H1 (cell line): Measurements from ENCODE around the gene NFE2L2. TPM values are rescaled to one million over a fixed set of nuclear protein-coding genes. Genes with fewer than 3 reads are reported as not detected.

Experiments used
- CTCF ChIA-PET: fragments of 300-600 bp; sonication (Branson Sonifier 250); formaldehyde crosslinking; loops from one replicate; lab custom pipeline; 2021; ENCODE audit not compliant: partially characterized antibody; lab: Charles Lee
- POLR2A ChIA-PET: fragments of 300-600 bp; sonication (Branson Sonifier 250); formaldehyde crosslinking; loops from one replicate; lab custom pipeline; 2021; ENCODE audit warnings: inconsistent platforms; ENCODE audit not compliant: partially characterized antibody; lab: Charles Lee
- DNase-seq, 2 experiments: peaks; one replicate each; pipeline versions ENCODE4 v3.0.0 to v3.0.0-alpha.2; 2010 to 2022; ENCODE audit warnings: low spot score in 2 of 2, low read depth in 1 of 2, mixed read lengths in 1 of 2
- FAIRE-seq: peaks from 2 replicates; lab custom pipeline; 2011; peaks lifted over from hg19 to GRCh38; lab: Jason Lieb, UNC
- H2AFZ ChIP-seq: 2 replicates; pipeline ENCODE4 v1.8.1; 2012; ENCODE audit warnings: low read length, inconsistent platforms
- H2AK5ac ChIP-seq: 2 replicates; pipeline ENCODE4 v1.6.1; 2013; ENCODE audit warnings: low read depth, low read length
- H2BK120ac ChIP-seq: replicated peaks from 2 replicates; pipeline ENCODE3; 2013; ENCODE audit warnings: low read depth, low read length, inconsistent platforms
- H2BK12ac ChIP-seq: 2 replicates; pipeline ENCODE4 v1.6.1; 2013; ENCODE audit warnings: low read depth, low read length
- H2BK15ac ChIP-seq: 2 replicates; pipeline ENCODE4 v1.6.1; 2013; ENCODE audit warnings: low read length
- H2BK20ac ChIP-seq: 2 replicates; pipeline ENCODE4 v1.6.1; 2013; ENCODE audit warnings: low read length
- H2BK5ac ChIP-seq: 2 replicates; pipeline ENCODE4 v1.6.1; 2013; ENCODE audit warnings: low read depth, low read length
- H3K14ac ChIP-seq: 2 replicates; pipeline ENCODE4 v1.6.1; 2013; ENCODE audit warnings: inconsistent platforms; ENCODE audit not compliant: insufficient read length
- H3K18ac ChIP-seq: 2 replicates; pipeline ENCODE4 v1.6.1; 2013; ENCODE audit warnings: low read length; ENCODE audit errors: extremely low read depth
- H3K23ac ChIP-seq: 2 replicates; pipeline ENCODE4 v1.6.1; 2013; ENCODE audit warnings: inconsistent platforms; ENCODE audit not compliant: insufficient read length
- H3K23me2 ChIP-seq: 2 replicates; pipeline ENCODE4 v1.6.1; 2013; ENCODE audit warnings: low read depth, low read length
- H3K27ac ChIP-seq: 2 replicates; pipeline ENCODE4 v1.6.1; 2011; ENCODE audit warnings: low read depth, low read length, inconsistent platforms
- H3K27me3 ChIP-seq, 4 experiments: replicated peaks in 1 of 4; 1 replicate in 1 of 4; 2 replicates in 3 of 4; pipeline versions ENCODE4 v1.6.1 to v1.8.1; 2011 to 2013; ENCODE audit warnings: low read length in 3 of 4, mild to moderate bottlenecking in 3 of 4, inconsistent platforms in 2 of 4, mixed read lengths in 2 of 4, moderate library complexity in 1 of 4; ENCODE audit not compliant: control insufficient read depth in 3 of 4, insufficient read depth in 3 of 4; ENCODE audit errors: extremely low read depth in 1 of 4
- H3K36me3 ChIP-seq, 4 experiments: 2 replicates each; pipeline versions ENCODE4 v1.6.1 to v1.8.1; 2011 to 2013; ENCODE audit warnings: mild to moderate bottlenecking in 4 of 4, low read length in 3 of 4, moderate library complexity in 2 of 4, control low read depth in 1 of 4, inconsistent platforms in 1 of 4; ENCODE audit not compliant: insufficient read depth in 4 of 4, control insufficient read depth in 2 of 4
- H3K4ac ChIP-seq: replicated peaks from 2 replicates; pipeline ENCODE3; 2013; ENCODE audit warnings: low read length, low read depth, mixed read lengths, inconsistent platforms; ENCODE audit not compliant: insufficient read length
- H3K4me1 ChIP-seq, 4 experiments: replicated peaks in 1 of 4; 1 replicate in 1 of 4; 2 replicates in 3 of 4; pipeline versions ENCODE4 v1.6.1 to v1.8.1; 2011 to 2013; ENCODE audit warnings: low read length in 3 of 4, inconsistent platforms in 2 of 4, mixed read lengths in 1 of 4; ENCODE audit not compliant: insufficient read depth in 4 of 4, control insufficient read depth in 3 of 4
- H3K4me2 ChIP-seq, 2 experiments: 2 replicates each; pipeline versions ENCODE4 v1.6.1 to v1.8.1; 2011 to 2013; ENCODE audit warnings: low read depth in 2 of 2, low read length in 2 of 2, control low read depth in 1 of 2, inconsistent platforms in 1 of 2, mild to moderate bottlenecking in 1 of 2; ENCODE audit not compliant: insufficient read depth in 1 of 2
- H3K4me3 ChIP-seq, 4 experiments: fragments of 200-600, 300-600 bp in 1 of 4; sonication (generic), shearing (Covaris generic), sonication (Bioruptor Twin) in 1 of 4; 2 replicates each; pipeline versions ENCODE4 v1.5.1 to v1.8.1; 2011 to 2016; ENCODE audit warnings: low read length in 4 of 4, low read depth in 3 of 4, control low read depth in 2 of 4, inconsistent platforms in 2 of 4, mild to moderate bottlenecking in 2 of 4, mixed read lengths in 1 of 4, moderate library complexity in 1 of 4; ENCODE audit not compliant: insufficient read depth in 2 of 4; ENCODE audit errors: extremely low read depth in 1 of 4
- H3K56ac ChIP-seq: replicated peaks from 2 replicates; pipeline ENCODE3; 2013; ENCODE audit warnings: low read depth, mild to moderate bottlenecking, mixed read lengths, low read length, inconsistent platforms; ENCODE audit not compliant: insufficient read length
- H3K79me1 ChIP-seq: 2 replicates; pipeline ENCODE4 v1.6.1; 2013; ENCODE audit warnings: low read depth, low read length, control low read depth
- H3K79me2 ChIP-seq, 2 experiments: 2 replicates each; pipeline versions ENCODE4 v1.6.1 to v1.8.1; 2012 to 2013; ENCODE audit warnings: low read length in 2 of 2, mild to moderate bottlenecking in 2 of 2, inconsistent platforms in 1 of 2; ENCODE audit not compliant: insufficient read depth in 2 of 2, control insufficient read depth in 1 of 2
- H3K9ac ChIP-seq, 4 experiments: replicated peaks in 1 of 4; 1 replicate in 1 of 4; 2 replicates in 3 of 4; pipeline versions ENCODE4 v1.6.1 to v1.8.1; 2011 to 2013; ENCODE audit warnings: low read depth in 3 of 4, low read length in 3 of 4, control low read depth in 2 of 4, mild to moderate bottlenecking in 2 of 4, moderate library complexity in 2 of 4, inconsistent platforms in 1 of 4; ENCODE audit errors: extremely low read depth in 1 of 4
- H3K9me3 ChIP-seq, 2 experiments: 2 replicates each; pipeline versions ENCODE4 v1.6.1 to v1.8.1; 2012 to 2013; ENCODE audit warnings: mild to moderate bottlenecking in 2 of 2, moderate library complexity in 2 of 2, control low read depth in 1 of 2, inconsistent platforms in 1 of 2, low read depth in 1 of 2, low read length in 1 of 2, mixed read lengths in 1 of 2; ENCODE audit not compliant: insufficient read depth in 2 of 2
- H4K20me1 ChIP-seq, 2 experiments: replicated peaks in 1 of 2; 2 replicates each; pipeline versions ENCODE3 to v1.8.1; 2011 to 2013; ENCODE audit warnings: inconsistent platforms in 2 of 2, low read length in 2 of 2, mild to moderate bottlenecking in 1 of 2; ENCODE audit not compliant: insufficient read depth in 2 of 2, control insufficient read depth in 1 of 2
- H4K5ac ChIP-seq: 2 replicates; pipeline ENCODE4 v1.6.1; 2013; ENCODE audit warnings: low read length, low read depth, mixed read lengths, inconsistent platforms; ENCODE audit not compliant: insufficient read length
- H4K8ac ChIP-seq: 2 replicates; pipeline ENCODE4 v1.8.0; 2013; ENCODE audit warnings: mild to moderate bottlenecking, moderate library complexity, low read length, inconsistent platforms; ENCODE audit not compliant: insufficient read depth; ENCODE audit errors: extremely low read depth
- H4K91ac ChIP-seq: replicated peaks from 2 replicates; pipeline ENCODE3; 2013; ENCODE audit warnings: low read length, mixed read lengths, inconsistent platforms; ENCODE audit not compliant: insufficient read length
- CHD2 ChIP-seq: IDR thresholded peaks from 2 replicates; pipeline ENCODE4 v1.6.1; 2012; ENCODE audit warnings: low read length, improper control_type of control experiment
- GTF2F1 ChIP-seq: IDR thresholded peaks from 2 replicates; pipeline ENCODE4 v1.6.1; 2012; ENCODE audit warnings: low read depth, low read length, improper control_type of control experiment, borderline replicate concordance
- JUND ChIP-seq: IDR thresholded peaks from 2 replicates; pipeline ENCODE4 v1.6.1; 2011; ENCODE audit warnings: mild to moderate bottlenecking, improper control_type of control experiment, low read length
- KDM1A ChIP-seq: fragments of 200-600, 300-600 bp; sonication (generic); IDR thresholded peaks from 2 replicates; pipeline ENCODE4 v1.7.1; 2016; ENCODE audit warnings: mild to moderate bottlenecking, low read length, borderline replicate concordance
- KDM5A ChIP-seq: fragments of 200-600 bp; IDR thresholded peaks from 2 replicates; pipeline ENCODE4 v1.7.1; 2012; ENCODE audit warnings: mild to moderate bottlenecking, low read length, inconsistent platforms, mixed read lengths
- NANOG ChIP-seq: IDR thresholded peaks from 2 replicates; pipeline ENCODE4 v1.6.1; 2011; ENCODE audit warnings: low read length, low read depth, mild to moderate bottlenecking, inconsistent platforms; ENCODE audit not compliant: insufficient read depth, poor library complexity, severe bottlenecking
- RBBP5 ChIP-seq: IDR thresholded peaks from 2 replicates; pipeline ENCODE4 v1.7.1; 2012; ENCODE audit warnings: low read depth, mild to moderate bottlenecking, inconsistent platforms, low read length, moderate library complexity, borderline replicate concordance
- SP4 ChIP-seq: IDR thresholded peaks from 2 replicates; pipeline ENCODE4 v1.6.1; 2012; ENCODE audit warnings: low read length, inconsistent platforms
- SRF ChIP-seq: IDR thresholded peaks from 2 replicates; pipeline ENCODE4 v1.6.1; 2011; ENCODE audit warnings: mild to moderate bottlenecking, low read depth, low read length, moderate library complexity
- TBP ChIP-seq: IDR thresholded peaks from 2 replicates; pipeline ENCODE4 v1.6.1; 2011; ENCODE audit warnings: low read depth, low read length, improper control_type of control experiment
- YY1 ChIP-seq: IDR thresholded peaks from 2 replicates; pipeline ENCODE4 v1.6.1; 2011; ENCODE audit warnings: low read depth, mild to moderate bottlenecking, low read length
- WGBS, 2 experiments: shearing (Covaris generic) in 1 of 2; methylation state at CpG; one replicate each; pipeline versions ENCODE4 v1.1.6 to v1.1.7; 2013 to 2015; ENCODE audit warnings: low lambda C conversion rate in 2 of 2, mixed read lengths in 2 of 2, inconsistent platforms in 1 of 2, low coverage in 1 of 2, missing lambda C conversion rate in 1 of 2; ENCODE audit not compliant: insufficient replicate concordance in 2 of 2, insufficient coverage in 1 of 2, insufficient read length in 1 of 2; ENCODE audit errors: extremely low coverage in 1 of 2, missing lambda C conversion rate in 1 of 2; 5-methylcytosine and 5-hydroxymethylcytosine counted together
- polyA plus RNA-seq, 7 experiments: library from polyadenylated mRNA; depleted of rRNA in 3 of 7; stranded (reverse) in 5 of 7; unstranded in 2 of 7; fragments of >200 nt in 5 of 7; fragments of 200-250 nt in 2 of 7; gene quantifications; 1 replicate in 5 of 7; 2 replicates in 1 of 7; 4 replicates in 1 of 7; pipeline versions ENCODE4 v1.2.1 to v1.2.3, GENCODE V29; 2011 to 2013; ENCODE audit warnings: missing spikeins in 2 of 7, mixed read lengths in 2 of 7
- total RNA-seq: library from RNA; stranded (reverse); fragmentation: NEBNext Ultra II Directional; extraction: Animal tissue kit (Norgen Biotek cat#: 25700); gene quantifications from 2 replicates; pipeline ENCODE4 v1.2.1, GENCODE V29; 2021

NFE2L2 gene
- total and polyA plus RNA-seq, 2 of the 8 experiments (the other 6 are each of a cell fraction or from before 2014, with no cell fraction given), result 33.2 to 34.5 TPM

GRCh38 chr2:177212891-177213856 lies 51.4 kb downstream of the NFE2L2 start:
- Histone ChIP-seq H4K8ac (peak overlapping the region; percentile 100), H3K27ac (peak overlapping the region; percentile 99), H2BK15ac (no peak overlapping the region), H2AK5ac (no peak overlapping the region), H3K9ac (peak overlapping the region; percentile 98 to 99 (median 98)), H3K56ac (peak overlapping the region; percentile 99), H3K23ac (no peak overlapping the region), H2BK20ac (no peak overlapping the region), H3K79me2 (peaks cover 10 to 65% of the 10 kb centered on the region in 2 experiments), H3K4ac (no peak overlapping the region), H3K4me3 (peak overlapping the region; percentile 73 to 91 (median 79)), H2BK12ac (no peak overlapping the region), H3K4me1 (peaks cover 0 to 5% (median 3%) of the 10 kb centered on the region in 4 experiments; a peak in 4 of 7 replicates), H3K79me1 (no peaks in the 10 kb centered on the region; the same call in 1 of the 2 replicates), H3K9me3 (no peaks in the 10 kb centered on the region), H3K23me2 (no peaks in the 10 kb centered on the region; the same call in none of the 2 replicates), H3K27me3 (no peaks in the 10 kb centered on the region), H3K18ac (peak overlapping the region; percentile 95), H2BK120ac (no peak overlapping the region), H3K36me3 (peaks cover 21 to 36% (median 28%) of the 10 kb centered on the region in 4 experiments), H2AFZ (no peak overlapping the region), H3K14ac (no peak overlapping the region), H4K91ac (peak overlapping the region; percentile 91), H4K5ac (peak overlapping the region; percentile 52), H2BK5ac (peak overlapping the region; percentile 95), H4K20me1 (peaks cover 12 to 13% of the 10 kb centered on the region in 2 experiments), H3K4me2 (peak overlapping the region; percentile 68 to 72)
- ChIA-PET POLR2A (interaction anchor here (0.7 to 5.0 kb wide), 25 partner anchors 9 to 52 kb away, joined by 3 to 128 read pairs (median 5); partner anchors contain the start of gene NFE2L2), CTCF (interaction anchor here (1.0 kb wide), 1 partner anchor 18 kb away, joined by 3 read pairs; no protein-coding TSS in a partner anchor)
- 0% methylated on average over 32 of the region's 74 CpGs; no CpG with 5 or more reads in 1 of the 2 experiments for WGBS, 2 experiments
- FAIRE-seq (no peak), DNase-seq (peak in 1 of 2 experiments; percentile 88)
- TF ChIP-seq GTF2F1 (0 out of 2 replicates have a peak, but pooled peaks have one; percentile 10), KDM1A (no peak), SP4 (no peak; the same call in 1 of the 2 replicates), SRF (no peak), CHD2 (peak; percentile 38; the same call in 1 of the 2 replicates), YY1 (peak; percentile 97), TBP (peak; percentile 77; the same call in 1 of the 2 replicates), JUND (0 out of 2 replicates have a peak, but pooled peaks have one; percentile 26), NANOG (peak; percentile 56), RBBP5 (peak; percentile 34; the same call in 1 of the 2 replicates), KDM5A (peak; percentile 45)
